ENCODE data around the gene MRPL1. TPM values are rescaled to one million over a fixed set of nuclear protein-coding genes. Genes with fewer than 3 reads are reported as not detected.

Gene MRPL1
- total and polyA plus RNA-seq, 9 of the 15 experiments (the other 6 are each of a cell fraction or from before 2014, with no cell fraction given): 38.4 to 75.7 (median 63.7) TPM

DNA sequence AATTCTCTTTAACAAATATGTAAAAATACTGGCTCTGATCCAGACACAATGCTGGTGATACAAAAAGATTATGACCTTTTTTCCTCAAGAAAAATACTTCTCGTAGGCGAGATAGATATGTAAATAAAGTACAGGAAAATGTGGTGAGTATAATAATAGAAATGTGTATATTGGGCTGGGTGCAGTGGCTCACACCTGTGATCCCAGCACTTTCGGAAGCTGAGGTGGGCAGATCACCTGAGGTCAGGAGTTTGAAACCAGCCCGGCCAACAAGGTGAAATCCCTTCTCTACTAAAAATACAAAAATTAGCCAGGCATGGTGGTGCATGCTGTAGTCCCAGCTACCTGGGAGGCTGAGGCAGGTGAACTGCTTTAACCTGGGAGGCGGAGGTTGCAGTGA is 55.0 kb downstream of the MRPL1 start (continued):
- TF ChIP-seq GTF2F1 (IDR thresholded peaks at IDR 0.05; ENCODE audit: low read depth, low read length) (no peak), CREBBP (IDR thresholded peaks at IDR 0.05; ENCODE audit: low read depth, low read length) (no peak), POLR2AphosphoS2 (IDR thresholded peaks at IDR 0.05; ENCODE audit: low read length) (no peak), MECOM (CRISPR knock-in tag; IDR thresholded peaks at IDR 0.05) (no peak)
- TF ChIP-seq, protein P1, sequence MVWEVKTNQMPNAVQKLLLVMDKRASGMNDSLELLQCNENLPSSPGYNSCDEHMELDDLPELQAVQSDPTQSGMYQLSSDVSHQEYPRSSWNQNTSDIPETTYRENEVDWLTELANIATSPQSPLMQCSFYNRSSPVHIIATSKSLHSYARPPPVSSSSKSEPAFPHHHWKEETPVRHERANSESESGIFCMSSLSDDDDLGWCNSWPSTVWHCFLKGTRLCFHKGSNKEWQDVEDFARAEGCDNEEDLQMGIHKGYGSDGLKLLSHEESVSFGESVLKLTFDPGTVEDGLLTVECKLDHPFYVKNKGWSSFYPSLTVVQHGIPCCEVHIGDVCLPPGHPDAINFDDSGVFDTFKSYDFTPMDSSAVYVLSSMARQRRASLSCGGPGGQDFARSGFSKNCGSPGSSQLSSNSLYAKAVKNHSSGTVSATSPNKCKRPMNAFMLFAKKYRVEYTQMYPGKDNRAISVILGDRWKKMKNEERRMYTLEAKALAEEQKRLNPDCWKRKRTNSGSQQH (CRISPR knock-in tag; IDR thresholded peaks at IDR 0.05): no peak

DNA sequence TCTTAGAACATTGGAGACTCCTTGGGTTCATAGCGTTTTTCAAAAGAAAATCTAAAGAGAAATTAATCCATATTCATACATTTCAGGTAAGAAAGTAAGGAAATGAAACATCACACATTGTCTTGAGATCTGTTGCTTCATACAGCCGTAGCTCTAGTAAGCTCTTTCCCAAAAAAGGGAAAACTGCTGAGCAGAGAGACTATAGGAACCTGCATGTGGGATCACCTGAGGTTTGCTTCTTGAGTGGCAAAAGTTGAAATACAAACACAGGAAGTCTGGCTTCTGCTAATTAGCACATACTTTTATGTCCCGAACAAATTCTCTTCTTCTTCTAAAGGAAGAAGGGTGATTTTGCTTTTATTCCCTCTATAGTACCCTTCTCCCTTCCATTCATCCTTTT is 57.7 kb downstream of the MRPL1 start:
- Histone ChIP-seq H3K27ac (ENCODE audit: extremely low read depth, low read depth, low read length) (no peak overlapping the region), H3K27me3 (ENCODE audit: control insufficient read depth in 2 of 2, insufficient read depth in 2 of 2, low read length in 2 of 2) (no peaks in the 10 kb centered on the region), H2AFZ (ENCODE audit: low read depth, low read length) (no peak overlapping the region), H3K9me1 (ENCODE audit: control insufficient read depth, insufficient read depth, low read length) (no peaks in the 10 kb centered on the region), H3K79me2 (ENCODE audit: control insufficient read depth, insufficient read depth, low read length) (no peaks in the 10 kb centered on the region), H3K9ac (ENCODE audit: insufficient read depth in 1 of 2, low read depth in 2 of 2, low read length in 2 of 2) (no peak overlapping the region), H4K20me1 (replicated peaks; ENCODE audit: control insufficient read depth, insufficient read depth, low read length) (no peaks in the 10 kb centered on the region), H3K4me2 (ENCODE audit: insufficient read depth, low read length) (no peak overlapping the region), H3K36me3 (ENCODE audit: control insufficient read depth, insufficient read depth, low read length) (0 out of 3 replicates have a peak, but pooled peaks cover 4% of the 10 kb centered on the region), H3K9me3 (replicated peaks; ENCODE audit: control insufficient read depth, insufficient read depth, low read depth, low read length) (no peaks in the 10 kb centered on the region), H3K4me3 (no peak overlapping the region), H3K4me1 (replicated peaks in 1 of 2; ENCODE audit: control insufficient read depth in 2 of 2, insufficient read depth in 2 of 2, low read length in 2 of 2) (no peaks in the 10 kb centered on the region; a peak in 1 of 5 replicates)
- ChIA-PET CTCF (ENCODE audit: low intra/inter-chr PET ratio) (no interaction called here), POLR2A (no interaction called here)
- FAIRE-seq (no peak), DNase-seq (ENCODE audit: extremely low read depth in 1 of 4, low spot score in 3 of 4) (no peak), ATAC-seq (no peak)
- BruUV-seq (replicated peaks): no TSS peak
- intact Hi-C loops (cut with micrococcal nuclease): no loop called here
- 83% methylated on average over 3 of the region's 3 CpGs for WGBS (ENCODE audit: insufficient coverage, low coverage, missing lambda C conversion rate)
- in situ Hi-C loops (cut with MboI): no loop called here
- TF ChIP-seq, protein P2, sequence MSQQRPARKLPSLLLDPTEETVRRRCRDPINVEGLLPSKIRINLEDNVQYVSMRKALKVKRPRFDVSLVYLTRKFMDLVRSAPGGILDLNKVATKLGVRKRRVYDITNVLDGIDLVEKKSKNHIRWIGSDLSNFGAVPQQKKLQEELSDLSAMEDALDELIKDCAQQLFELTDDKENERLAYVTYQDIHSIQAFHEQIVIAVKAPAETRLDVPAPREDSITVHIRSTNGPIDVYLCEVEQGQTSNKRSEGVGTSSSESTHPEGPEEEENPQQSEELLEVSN (IDR thresholded peaks at IDR 0.05; ENCODE audit: borderline replicate concordance in 1 of 2, extremely low read depth in 1 of 2, insufficient read depth in 1 of 2, insufficient read length in 1 of 2, low read depth in 1 of 2, low read length in 1 of 2, poor library complexity in 1 of 2, severe bottlenecking in 1 of 2): no peak
- no peak for TF ChIP-seq FOXM1 (IDR thresholded peaks at IDR 0.05; ENCODE audit: low read depth)
- no peak for TF ChIP-seq FOXM1 (CRISPR knock-in tag; IDR thresholded peaks at IDR 0.05; ENCODE audit: low read depth)
- TF ChIP-seq, protein P3, sequence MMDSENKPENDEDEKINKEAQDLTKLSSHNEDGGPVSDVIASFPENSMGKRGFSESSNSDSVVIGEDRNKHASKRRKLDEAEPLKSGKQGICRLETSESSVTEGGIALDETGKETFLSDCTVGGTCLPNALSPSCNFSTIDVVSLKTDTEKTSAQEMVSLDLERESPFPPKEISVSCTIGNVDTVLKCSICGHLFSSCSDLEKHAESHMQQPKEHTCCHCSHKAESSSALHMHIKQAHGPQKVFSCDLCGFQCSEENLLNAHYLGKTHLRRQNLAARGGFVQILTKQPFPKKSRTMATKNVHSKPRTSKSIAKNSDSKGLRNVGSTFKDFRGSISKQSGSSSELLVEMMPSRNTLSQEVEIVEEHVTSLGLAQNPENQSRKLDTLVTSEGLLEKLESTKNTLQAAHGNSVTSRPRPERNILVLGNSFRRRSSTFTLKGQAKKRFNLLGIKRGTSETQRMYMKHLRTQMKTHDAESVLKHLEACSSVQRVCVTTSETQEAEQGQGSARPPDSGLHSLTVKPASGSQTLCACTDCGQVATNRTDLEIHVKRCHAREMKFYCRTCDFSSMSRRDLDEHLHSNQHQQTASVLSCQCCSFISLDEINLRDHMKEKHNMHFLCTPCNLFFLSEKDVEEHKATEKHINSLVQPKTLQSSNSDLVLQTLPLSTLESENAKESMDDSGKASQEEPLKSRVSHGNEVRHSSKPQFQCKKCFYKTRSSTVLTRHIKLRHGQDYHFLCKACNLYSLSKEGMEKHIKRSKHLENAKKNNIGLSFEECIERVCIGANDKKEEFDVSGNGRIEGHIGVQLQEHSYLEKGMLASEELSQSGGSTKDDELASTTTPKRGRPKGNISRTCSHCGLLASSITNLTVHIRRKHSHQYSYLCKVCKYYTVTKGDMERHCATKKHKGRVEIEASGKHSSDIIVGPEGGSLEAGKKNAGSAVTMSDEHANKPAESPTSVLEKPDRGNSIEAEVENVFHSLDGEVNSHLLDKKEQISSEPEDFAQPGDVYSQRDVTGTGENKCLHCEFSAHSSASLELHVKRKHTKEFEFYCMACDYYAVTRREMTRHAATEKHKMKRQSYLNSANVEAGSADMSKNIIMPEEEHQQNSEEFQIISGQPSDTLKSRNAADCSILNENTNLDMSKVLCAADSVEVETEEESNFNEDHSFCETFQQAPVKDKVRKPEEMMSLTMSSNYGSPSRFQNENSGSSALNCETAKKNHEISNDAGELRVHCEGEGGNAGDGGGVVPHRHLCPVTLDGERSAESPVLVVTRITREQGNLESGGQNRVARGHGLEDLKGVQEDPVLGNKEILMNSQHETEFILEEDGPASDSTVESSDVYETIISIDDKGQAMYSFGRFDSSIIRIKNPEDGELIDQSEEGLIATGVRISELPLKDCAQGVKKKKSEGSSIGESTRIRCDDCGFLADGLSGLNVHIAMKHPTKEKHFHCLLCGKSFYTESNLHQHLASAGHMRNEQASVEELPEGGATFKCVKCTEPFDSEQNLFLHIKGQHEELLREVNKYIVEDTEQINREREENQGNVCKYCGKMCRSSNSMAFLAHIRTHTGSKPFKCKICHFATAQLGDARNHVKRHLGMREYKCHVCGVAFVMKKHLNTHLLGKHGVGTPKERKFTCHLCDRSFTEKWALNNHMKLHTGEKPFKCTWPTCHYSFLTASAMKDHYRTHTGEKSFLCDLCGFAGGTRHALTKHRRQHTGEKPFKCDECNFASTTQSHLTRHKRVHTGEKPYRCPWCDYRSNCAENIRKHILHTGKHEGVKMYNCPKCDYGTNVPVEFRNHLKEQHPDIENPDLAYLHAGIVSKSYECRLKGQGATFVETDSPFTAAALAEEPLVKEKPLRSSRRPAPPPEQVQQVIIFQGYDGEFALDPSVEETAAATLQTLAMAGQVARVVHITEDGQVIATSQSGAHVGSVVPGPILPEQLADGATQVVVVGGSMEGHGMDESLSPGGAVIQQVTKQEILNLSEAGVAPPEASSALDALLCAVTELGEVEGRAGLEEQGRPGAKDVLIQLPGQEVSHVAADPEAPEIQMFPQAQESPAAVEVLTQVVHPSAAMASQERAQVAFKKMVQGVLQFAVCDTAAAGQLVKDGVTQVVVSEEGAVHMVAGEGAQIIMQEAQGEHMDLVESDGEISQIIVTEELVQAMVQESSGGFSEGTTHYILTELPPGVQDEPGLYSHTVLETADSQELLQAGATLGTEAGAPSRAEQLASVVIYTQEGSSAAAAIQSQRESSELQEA (IDR thresholded peaks at IDR 0.05; ENCODE audit: low read depth): no peak
- TF ChIP-seq ZC3H11A (IDR thresholded peaks at IDR 0.05; ENCODE audit: low read depth, low read length): no peak
- TF ChIP-seq HDGF (IDR thresholded peaks at IDR 0.05): no peak

All from K562 (cell line).